ENCODE measurements around the gene CD48. TPM values are rescaled to one million over a fixed set of nuclear protein-coding genes. Genes with fewer than 3 reads are reported as not detected.

Gene CD48
- total RNA-seq, 1 experiment from 2014 or later: not detected

Other genes starting within 250 kb of the CD48 start
- not detected in 2 replicates for gene SLAMF6, start 188.6 kb downstream of the CD48 start, total RNA-seq (2021)
- not detected in 2 replicates for gene CD84, start 132.3 kb downstream of the CD48 start, total RNA-seq (2021)
- gene SLAMF1, start 64.8 kb downstream of the CD48 start, total RNA-seq (2021): 1.1 and 2.2 TPM in 2 replicates
- gene SLAMF7, start 27.4 kb upstream of the CD48 start, total RNA-seq (2021): not detected in 2 replicates
- not detected in 2 replicates for gene LY9, start 84.4 kb upstream of the CD48 start, total RNA-seq (2021)
- gene CD244, start 151.1 kb upstream of the CD48 start, total RNA-seq (2021): not detected in 2 replicates
- not detected in 2 replicates for gene ITLN1, start 173.4 kb upstream of the CD48 start, total RNA-seq (2021)
- not detected in 2 replicates for gene ITLN2, start 243.0 kb upstream of the CD48 start, total RNA-seq (2021)